HG03060 (cell line): ENCODE results near the gene TSPAN8.
"Not testable (repeated sequence)": the region's sequence is repeated elsewhere in the genome, so short reads cannot be mapped to it uniquely, and the experiment has no call there.

Source experiments
- ATAC-seq: cut with Tn5 transposase; IDR thresholded peaks from one replicate; pipeline ENCODE4 v1.9.1; 2021; ENCODE audit warnings: low read depth, moderate number of reproducible peaks; ENCODE audit not compliant: unreplicated experiment

Gene TSPAN8

GRCh38 chr12:71130521-71131069 lies 27.2 kb downstream of the TSPAN8 start:
- ATAC-seq, result no peak

DNA sequence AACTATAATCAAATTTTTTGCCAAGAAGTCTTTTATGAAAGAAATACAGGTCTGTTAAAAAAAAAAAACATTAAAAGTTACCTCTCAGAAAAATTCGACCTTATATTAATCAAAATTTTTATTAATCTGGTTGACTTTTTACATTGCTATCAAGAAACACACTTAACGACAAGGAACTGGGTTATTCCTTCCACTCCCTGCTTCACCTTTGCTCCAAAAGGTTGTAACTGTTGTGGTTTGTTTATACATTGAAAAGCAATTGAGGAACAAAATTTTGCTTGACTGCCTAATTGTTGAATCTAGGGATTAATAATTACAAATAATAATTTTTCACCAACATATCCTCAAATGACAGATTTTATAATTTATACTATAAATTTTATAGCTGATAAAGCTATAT lies 28.4 kb downstream of the TSPAN8 start:
- ATAC-seq, result no peak

DNA sequence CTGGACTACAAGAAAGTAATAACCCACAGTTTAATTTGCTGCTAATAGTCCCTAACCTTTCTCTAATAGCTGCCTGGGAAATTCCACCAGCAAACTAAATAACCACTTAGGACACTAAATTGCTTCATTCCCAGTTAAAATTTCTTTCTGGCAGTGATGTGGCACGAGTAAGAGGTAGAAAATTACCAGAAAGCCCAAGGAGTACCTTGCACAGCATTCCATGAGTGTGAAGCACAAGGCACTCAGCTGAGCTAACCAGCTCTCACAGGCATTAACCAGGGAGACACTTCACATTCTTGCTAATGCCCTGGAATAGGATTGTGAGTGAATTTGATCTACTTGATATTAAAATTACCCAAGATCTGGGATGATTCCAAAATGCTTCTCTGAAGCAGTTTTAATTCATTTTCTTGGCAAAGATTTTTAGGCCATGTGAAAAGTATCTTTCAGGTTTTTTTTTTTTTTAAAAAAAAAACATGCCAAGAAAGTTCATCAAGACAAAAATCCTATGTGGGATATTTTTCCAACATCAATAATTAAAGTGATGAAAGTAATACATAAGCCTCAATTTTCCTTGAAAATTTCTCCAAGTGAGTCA lies 29.5 kb downstream of the TSPAN8 start:
- no peak for ATAC-seq

DNA sequence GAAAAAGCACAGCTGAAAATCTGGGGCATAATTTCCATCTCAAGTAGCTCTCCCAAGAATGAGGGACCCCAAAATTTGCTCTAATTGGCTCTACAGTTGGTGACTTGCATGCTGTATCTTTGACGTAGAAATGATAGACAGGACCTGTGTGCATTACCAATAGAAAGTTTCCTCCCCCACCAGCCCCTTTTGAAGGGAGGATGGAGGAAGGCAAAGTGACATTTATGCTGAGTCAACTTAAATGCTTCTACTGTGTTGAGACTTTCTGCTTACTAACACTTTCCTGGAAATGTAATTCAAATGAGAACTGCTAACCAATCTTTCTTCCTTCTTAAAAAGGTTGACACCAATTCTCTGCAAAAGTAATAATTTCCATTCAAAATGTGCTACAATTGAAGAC lies 31.9 kb downstream of the TSPAN8 start:
- no peak for ATAC-seq

GRCh38 chr12:71125515-71125914 lies 32.3 kb downstream of the TSPAN8 start:
- no peak for ATAC-seq

GRCh38 chr12:71124835-71125460 lies 32.9 kb downstream of the TSPAN8 start:
- ATAC-seq, result no peak

DNA sequence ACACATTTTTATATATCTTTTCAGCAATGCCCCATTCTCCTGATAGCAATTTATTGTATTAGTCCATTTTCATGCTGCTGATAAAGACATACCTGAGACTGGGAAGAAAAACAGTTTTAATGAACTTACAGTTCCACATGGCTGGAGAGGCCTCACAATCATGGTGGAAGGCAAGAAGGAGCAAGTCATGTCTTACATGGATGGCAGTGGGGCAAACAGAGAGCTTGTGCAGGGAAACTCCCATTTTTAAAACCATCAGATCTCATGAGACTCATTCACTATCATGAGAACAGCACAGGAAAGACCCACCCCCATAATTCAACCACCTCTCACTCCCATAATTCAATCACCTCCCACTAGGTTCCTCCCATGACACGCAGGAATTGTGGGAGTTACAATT lies 44.7 kb downstream of the TSPAN8 start:
- not testable (repeated sequence) for ATAC-seq

GRCh38 chr12:71109834-71110233 lies 48.0 kb downstream of the TSPAN8 start:
- no peak for ATAC-seq

DNA sequence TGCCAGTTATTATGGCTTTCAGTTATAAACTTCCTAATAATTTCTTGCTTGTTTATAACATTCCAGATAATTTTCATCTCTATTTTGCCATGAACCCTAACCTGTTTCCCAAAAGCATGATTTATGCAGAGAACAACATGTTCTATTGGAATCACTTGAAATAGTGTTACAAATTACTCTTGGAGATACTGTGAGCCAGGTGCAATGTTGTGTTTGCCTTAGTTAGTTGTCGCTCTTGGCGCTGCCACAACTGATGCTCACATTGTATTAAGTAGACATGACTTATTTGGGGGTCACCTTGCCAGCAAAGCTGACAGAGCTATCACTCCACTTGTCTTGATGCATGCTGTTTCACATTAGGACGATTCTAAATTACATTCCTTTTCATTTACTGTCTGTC lies 49.4 kb downstream of the TSPAN8 start:
- no peak for ATAC-seq

DNA sequence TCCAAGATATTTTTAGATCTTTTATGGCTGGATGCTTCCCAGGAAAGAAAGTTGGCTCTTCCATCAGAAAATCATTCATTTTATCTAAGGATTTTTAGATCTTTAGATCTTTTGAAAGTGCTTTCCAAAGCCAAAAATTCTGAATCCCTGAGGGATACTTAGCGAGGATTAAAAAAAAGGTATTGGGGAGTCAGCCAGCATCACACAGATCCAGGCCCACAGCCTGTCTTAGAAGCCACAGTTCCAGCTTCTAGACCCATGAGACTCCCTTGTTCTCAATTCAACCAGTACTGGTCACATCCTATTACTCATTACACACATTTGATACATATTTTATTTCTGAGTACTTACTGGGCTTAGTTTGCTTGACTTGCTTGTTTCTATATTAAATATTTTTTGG lies 49.9 kb downstream of the TSPAN8 start:
- no peak for ATAC-seq

DNA sequence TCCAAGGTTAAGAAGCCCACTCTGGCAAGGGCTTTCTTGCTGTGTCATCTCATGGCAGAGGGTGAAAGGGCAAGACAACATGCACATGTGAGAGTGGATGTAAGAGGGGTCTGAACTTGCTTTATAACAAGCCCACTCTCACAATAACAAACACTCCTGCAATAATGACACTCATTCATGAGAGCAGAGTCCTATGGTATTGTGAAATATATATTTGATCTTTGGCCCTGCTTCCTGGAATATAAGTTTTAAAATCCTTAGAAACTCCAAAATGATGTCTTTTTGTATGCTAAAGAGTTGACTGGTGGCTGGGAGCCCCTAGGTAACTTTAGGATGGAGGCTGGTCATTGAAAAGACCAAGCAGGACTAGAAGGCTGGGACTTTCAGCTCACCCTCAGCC lies 51.8 kb downstream of the TSPAN8 start:
- no peak for ATAC-seq

DNA sequence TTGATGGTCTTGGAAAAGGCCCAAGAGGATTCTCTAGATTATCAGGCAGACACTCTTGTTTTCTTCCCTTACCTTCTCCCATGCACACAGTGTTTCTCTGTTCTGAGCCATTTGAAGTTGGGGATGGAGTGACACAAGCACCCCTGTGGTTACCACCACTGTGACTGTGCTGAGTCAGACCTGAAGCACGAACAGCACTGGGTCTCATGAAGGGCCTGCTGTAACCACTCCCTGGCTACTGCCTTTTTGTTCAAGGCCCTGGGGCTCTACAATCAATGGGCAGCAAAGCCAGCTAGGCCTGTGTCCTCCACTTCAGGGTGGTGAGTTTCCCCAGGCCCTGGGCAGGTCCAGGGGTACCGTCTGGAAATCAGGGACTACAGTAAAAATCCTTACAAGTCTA lies 65.5 kb downstream of the TSPAN8 start:
- no peak for ATAC-seq

- no peak for ATAC-seq
Observed at GRCh38 chr12:71090971-71091370, 66.8 kb downstream of the TSPAN8 start.

GRCh38 chr12:71085575-71085974 lies 72.2 kb downstream of the TSPAN8 start:
- ATAC-seq, result no peak

DNA sequence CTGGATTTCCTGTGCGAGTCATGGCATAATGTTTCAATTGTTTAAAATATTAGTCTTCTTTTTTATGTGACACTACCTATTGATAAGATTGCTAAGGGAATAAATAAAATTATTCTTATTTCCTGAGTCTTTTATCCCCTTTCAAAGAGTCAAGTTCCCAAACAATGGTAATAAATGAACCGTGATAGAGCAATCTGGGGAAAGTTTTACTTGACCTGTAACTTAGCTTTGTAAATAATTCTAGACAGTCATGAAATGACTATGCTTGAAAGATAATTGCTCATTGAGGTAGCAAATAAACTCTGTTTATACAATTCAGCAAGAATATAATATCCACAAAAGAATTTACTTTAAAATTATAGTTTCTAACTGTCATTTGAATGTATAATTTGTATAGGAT lies 82.1 kb downstream of the TSPAN8 start:
- no peak for ATAC-seq
